ENCODE data around the gene C16orf89.

- no peak for TF ChIP-seq POLR2A (IDR thresholded peaks at IDR 0.05; ENCODE audit: low read depth)
- TF ChIP-seq, protein P1, sequence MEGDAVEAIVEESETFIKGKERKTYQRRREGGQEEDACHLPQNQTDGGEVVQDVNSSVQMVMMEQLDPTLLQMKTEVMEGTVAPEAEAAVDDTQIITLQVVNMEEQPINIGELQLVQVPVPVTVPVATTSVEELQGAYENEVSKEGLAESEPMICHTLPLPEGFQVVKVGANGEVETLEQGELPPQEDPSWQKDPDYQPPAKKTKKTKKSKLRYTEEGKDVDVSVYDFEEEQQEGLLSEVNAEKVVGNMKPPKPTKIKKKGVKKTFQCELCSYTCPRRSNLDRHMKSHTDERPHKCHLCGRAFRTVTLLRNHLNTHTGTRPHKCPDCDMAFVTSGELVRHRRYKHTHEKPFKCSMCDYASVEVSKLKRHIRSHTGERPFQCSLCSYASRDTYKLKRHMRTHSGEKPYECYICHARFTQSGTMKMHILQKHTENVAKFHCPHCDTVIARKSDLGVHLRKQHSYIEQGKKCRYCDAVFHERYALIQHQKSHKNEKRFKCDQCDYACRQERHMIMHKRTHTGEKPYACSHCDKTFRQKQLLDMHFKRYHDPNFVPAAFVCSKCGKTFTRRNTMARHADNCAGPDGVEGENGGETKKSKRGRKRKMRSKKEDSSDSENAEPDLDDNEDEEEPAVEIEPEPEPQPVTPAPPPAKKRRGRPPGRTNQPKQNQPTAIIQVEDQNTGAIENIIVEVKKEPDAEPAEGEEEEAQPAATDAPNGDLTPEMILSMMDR (IDR thresholded peaks at IDR 0.05), result no peak
- no peak for TF ChIP-seq POLR2AphosphoS5 (IDR thresholded peaks at IDR 0.05)
- TF ChIP-seq EP300 (IDR thresholded peaks at IDR 0.05), result no peak
These were observed 2.7 kb downstream of the C16orf89 start for GRCh38 chr16:5062790-5063765.

Measured in esophagus muscularis mucosa (tissue), 4 donors.